Measurements from ENCODE around the gene SHROOM3.

DNA sequence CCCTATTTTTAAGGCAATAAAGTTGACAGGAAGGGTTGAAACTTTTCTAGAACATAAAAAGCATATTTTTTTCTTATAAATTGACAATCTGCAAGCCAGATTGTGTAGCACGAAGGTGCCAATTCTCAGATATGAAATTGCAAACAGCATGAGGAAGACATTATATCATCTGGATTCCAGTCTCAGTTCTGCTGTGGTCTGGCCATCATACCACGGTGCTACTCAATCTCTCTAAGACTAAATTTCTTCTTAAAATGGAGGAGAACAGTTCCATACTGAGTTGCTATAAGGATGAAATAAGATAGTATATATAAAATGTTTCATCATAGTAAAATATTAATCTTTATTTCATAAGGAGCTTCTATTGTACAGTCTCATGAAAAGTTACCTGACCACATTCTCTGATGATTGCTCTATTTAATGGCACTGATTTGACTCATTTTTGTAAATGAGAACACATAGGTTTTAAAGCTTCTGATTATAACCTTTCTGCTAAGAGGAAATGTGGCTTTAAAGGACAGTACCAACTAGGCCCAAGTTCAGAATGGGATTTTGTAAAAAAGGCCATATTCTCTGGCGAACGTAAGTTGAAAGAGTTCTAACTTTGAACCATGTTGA, 127.9 kb downstream of the SHROOM3 start:
- TF ChIP-seq, protein P1, sequence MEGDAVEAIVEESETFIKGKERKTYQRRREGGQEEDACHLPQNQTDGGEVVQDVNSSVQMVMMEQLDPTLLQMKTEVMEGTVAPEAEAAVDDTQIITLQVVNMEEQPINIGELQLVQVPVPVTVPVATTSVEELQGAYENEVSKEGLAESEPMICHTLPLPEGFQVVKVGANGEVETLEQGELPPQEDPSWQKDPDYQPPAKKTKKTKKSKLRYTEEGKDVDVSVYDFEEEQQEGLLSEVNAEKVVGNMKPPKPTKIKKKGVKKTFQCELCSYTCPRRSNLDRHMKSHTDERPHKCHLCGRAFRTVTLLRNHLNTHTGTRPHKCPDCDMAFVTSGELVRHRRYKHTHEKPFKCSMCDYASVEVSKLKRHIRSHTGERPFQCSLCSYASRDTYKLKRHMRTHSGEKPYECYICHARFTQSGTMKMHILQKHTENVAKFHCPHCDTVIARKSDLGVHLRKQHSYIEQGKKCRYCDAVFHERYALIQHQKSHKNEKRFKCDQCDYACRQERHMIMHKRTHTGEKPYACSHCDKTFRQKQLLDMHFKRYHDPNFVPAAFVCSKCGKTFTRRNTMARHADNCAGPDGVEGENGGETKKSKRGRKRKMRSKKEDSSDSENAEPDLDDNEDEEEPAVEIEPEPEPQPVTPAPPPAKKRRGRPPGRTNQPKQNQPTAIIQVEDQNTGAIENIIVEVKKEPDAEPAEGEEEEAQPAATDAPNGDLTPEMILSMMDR (conservative IDR thresholded peaks at IDR 0.05 in 1 of 2, IDR thresholded peaks at IDR 0.05 in 1 of 2; ENCODE audit: extremely low read depth in 1 of 2, insufficient read depth in 1 of 2, low read depth in 1 of 2, low read length in 2 of 2) = no peak
- no peak for TF ChIP-seq EZH2 (IDR thresholded peaks at IDR 0.05; ENCODE audit: borderline replicate concordance, low read length)

All from mammary epithelial cell (primary cell).